GM19099 (cell line): ENCODE data around the gene RNF34.

ENCODE experiments used
- POLR2A ChIP-seq: IDR thresholded peaks from 3 replicates; pipeline ENCODE4 v1.6.1; 2011; ENCODE audit warnings: low read depth; ENCODE audit not compliant: insufficient read length; ENCODE audit errors: extremely low read depth

Gene RNF34

DNA sequence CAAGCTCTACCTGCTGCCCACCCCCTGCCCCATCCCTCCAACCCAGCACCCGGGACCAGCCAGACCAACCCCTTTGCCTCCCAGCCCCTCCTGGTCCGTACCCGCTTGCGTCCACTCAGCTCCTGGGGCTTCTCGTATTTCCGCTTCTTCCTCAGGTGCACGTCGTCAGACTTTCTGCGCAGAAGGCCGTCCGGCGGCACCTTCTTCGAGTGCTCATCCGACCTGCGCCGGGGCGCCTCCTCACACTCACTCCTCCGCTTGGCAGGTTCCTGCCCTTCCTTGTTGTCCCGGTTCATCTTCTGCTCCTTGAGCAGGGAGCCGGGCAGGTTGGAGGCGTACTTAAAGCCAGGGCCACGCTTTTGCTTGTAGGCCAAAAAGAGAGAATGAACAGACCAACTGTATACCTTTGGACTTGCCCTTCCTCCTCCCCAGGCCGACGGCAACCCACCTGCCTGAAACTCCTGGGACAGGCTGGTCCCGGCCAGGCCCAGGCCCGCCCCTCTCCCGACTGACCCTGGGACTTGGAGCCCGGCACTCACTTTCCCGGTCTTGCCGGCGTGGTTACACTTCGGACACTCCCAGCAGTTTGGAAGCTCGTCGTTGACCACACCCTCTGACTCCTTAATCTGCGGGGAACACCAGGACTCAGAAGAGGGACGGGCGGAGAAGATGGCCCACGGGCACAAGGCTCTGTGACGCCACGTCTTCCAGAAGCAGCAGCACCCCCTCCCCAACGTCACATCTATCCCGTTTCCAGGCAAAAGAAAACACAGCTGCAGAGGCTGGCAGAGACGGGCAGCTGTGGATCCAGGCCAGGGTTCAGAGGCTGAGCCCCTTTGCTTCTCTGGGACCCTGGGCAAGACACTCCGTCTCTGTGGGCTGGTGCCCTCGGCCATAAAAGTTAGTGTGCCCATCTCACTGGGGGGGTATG is 44.3 kb downstream of the RNF34 start:
- TF ChIP-seq POLR2A = no peak

GRCh38 chr12:121444842-121445202 is 44.9 kb downstream of the RNF34 start:
- TF ChIP-seq POLR2A = no peak

DNA sequence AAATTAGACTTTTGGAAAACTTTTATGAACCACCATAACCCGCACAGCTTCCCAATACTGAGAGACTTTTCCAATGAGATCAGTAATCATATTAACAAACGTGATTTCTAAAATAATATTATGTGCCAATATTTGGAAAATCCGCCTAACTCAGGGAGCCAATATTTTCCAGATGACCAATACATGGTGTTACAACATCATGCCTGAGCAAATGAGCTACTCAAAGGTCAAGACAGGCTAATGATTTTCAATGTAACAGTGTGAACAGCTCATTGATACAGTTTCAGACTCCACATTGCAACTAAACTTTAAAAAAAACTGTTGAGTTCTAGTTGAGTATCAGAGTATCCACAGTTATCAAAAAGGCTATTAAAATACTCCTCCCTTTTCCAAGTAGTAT is 46.8 kb downstream of the RNF34 start:
- TF ChIP-seq POLR2A = no peak

- TF ChIP-seq POLR2A = no peak
Measured at GRCh38 chr12:121448771-121449315, 48.9 kb downstream of the RNF34 start.

- TF ChIP-seq POLR2A = no peak
Measured at GRCh38 chr12:121451961-121452339, 52.0 kb downstream of the RNF34 start.

- no peak for TF ChIP-seq POLR2A
Measured at GRCh38 chr12:121452340-121452984, 52.5 kb downstream of the RNF34 start.

DNA sequence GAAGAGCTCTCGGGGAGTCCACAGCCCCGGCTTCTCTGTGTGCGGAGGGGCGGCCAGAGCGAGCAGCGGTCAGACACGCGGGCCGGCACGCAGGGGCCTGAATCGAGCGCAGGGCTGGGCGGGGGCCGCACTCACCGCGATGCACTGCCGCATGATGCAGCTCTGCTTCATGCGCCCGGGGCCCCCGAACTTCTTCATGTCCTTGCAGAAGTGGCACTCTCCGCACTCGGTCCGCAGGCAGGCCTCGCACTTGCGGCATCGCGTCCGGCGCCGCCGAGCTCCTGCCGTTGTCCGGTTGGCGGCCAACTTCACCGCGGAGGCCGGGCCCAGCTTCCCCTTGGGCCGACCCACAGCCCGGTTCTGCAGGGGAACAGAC is 53.1 kb downstream of the RNF34 start:
- no peak for TF ChIP-seq POLR2A

- TF ChIP-seq POLR2A = no peak
Measured at GRCh38 chr12:121453629-121454028, 53.7 kb downstream of the RNF34 start.

DNA sequence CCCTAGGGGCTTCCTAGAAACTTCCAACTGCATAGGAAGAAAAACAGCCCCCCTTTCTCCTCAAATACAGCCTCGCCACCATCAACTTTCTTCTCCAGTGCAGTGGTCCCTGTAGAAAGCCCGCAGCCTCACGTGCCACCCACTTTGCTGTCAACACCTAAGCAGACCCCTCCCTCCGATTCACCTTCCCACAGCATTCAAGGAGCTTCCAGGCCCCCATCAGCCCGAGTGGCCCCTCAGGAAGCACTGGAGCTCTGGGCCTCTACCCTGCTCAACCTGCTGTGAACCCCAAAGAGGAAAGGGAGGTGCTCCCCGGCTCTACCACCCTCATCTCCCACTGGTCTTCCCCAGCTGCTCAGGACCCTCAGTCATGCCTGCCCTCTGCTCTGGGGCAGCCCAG is 55.0 kb downstream of the RNF34 start:
- no peak for TF ChIP-seq POLR2A

- no peak for TF ChIP-seq POLR2A
Measured at GRCh38 chr12:121455766-121456420, 56.0 kb downstream of the RNF34 start.

- no peak for TF ChIP-seq POLR2A
Measured at GRCh38 chr12:121456551-121456950, 56.6 kb downstream of the RNF34 start.

- TF ChIP-seq POLR2A = no peak
Measured at GRCh38 chr12:121461048-121461447, 61.1 kb downstream of the RNF34 start.

DNA sequence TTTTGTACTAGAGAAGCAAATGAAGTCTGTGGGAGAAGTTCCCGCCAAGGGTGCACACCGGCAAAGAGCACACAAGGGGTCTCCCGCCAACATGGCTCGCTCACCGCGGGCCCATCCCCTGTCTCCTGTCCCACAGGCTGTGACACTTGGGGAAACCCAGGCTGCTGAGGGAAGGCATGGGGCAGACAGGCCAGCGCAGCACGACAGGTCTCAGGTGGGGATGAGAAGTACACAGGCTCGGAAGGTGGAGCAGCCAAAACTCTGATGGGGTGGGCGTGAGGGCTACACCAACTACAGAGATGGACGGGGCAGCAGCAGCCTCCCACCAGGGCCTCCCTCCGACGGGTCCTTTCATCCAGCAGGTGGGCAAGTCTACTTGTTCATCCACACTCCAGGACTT is 64.4 kb downstream of the RNF34 start:
- no peak for TF ChIP-seq POLR2A

DNA sequence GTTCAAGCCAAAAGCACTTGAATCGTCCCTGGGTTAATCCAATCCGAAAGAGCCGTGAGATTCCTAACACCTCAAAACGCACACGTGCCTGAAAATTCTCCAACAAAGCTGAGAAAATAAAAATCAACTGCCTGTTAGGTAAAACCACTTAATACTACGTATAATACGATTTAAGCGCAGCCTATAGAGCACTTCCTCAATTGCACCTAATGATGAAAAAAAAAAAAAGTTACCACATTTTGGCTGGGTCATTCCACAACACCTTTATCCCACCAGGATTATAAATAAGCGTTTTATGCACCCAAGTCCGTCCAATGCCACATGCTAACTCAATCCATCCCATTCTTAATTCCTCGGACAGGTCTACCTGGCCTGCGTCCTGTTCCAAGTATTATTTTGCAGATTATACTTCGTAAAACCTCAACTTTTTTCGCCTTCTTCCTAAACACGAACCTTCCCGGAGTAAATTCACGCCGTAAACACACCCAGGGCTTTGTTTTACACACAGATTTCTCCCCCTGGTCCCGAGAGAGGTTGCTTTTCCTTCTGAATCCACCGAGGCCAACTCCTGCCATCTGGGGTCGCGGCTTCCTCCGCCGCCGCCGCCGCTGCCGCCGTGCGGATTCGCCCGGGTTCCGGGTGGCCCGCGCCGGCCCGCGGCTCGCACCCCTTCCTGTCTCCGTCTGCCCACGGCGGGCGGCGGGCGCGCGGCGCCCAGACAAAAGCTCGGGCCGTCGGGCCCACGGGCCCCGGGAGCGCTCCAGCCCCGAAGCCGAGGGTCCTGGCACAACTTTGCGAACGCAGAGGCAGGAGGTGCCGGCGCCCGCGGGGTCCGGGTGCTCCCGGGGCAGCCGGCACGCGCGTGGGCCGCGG is 66.2 kb downstream of the RNF34 start:
- TF ChIP-seq POLR2A = no peak

- TF ChIP-seq POLR2A = peak; percentile 58
Measured at GRCh38 chr12:121466794-121467637, 67.1 kb downstream of the RNF34 start.
